Measurements from ENCODE around the gene FZD4. TPM values are rescaled to one million over a fixed set of nuclear protein-coding genes. Genes with fewer than 3 reads are reported as not detected.

The FZD4 gene
- total RNA-seq, 1 experiment from 2014 or later: 4.5 TPM

GRCh38 chr11:86978247-86978646 lies 23.1 kb upstream of the FZD4 start:
- Histone ChIP-seq H2BK20ac (ENCODE audit: low read depth, low read length, poor library complexity, severe bottlenecking) (no peak overlapping the region), H3K56ac (ENCODE audit: insufficient read length, low read depth, low read length) (no peak overlapping the region), H3K4me2 (ENCODE audit: insufficient read depth, insufficient read length, low read length) (no peak overlapping the region), H3K4me1 (ENCODE audit: insufficient read depth, low read length) (no peaks in the 10 kb centered on the region), H2BK5ac (ENCODE audit: insufficient read length, low read length) (no peak overlapping the region), H4K20me1 (ENCODE audit: control insufficient read depth, insufficient read depth, insufficient read length) (no peaks in the 10 kb centered on the region), H2BK15ac (ENCODE audit: low read depth, low read length) (no peak overlapping the region), H3K79me2 (ENCODE audit: insufficient read depth, low read length) (no peaks in the 10 kb centered on the region), H3K18ac (ENCODE audit: insufficient read length, low read depth, low read length) (no peak overlapping the region), H2BK12ac (ENCODE audit: insufficient read length, low read depth, low read length) (no peak overlapping the region), H2BK120ac (ENCODE audit: low read depth, low read length, poor library complexity, severe bottlenecking) (no peak overlapping the region), H3K9ac (ENCODE audit: extremely low read depth, insufficient read length, low read length) (no peak overlapping the region), H2AK5ac (ENCODE audit: insufficient read length, low read length) (peak overlapping the region; percentile 41), H3T11ph (ENCODE audit: low read length) (no peak overlapping the region), H2AFZ (ENCODE audit: low read length) (no peak overlapping the region), H3K23me2 (ENCODE audit: insufficient read length, low read depth, low read length, poor library complexity, severe bottlenecking) (no peaks in the 10 kb centered on the region), H3K79me1 (ENCODE audit: insufficient read depth, low read depth, low read length, poor library complexity, severe bottlenecking) (no peaks in the 10 kb centered on the region), H4K5ac (ENCODE audit: insufficient read length, low read depth, low read length) (no peak overlapping the region), H3K27ac (ENCODE audit: insufficient read length, low read depth, low read length) (no peak overlapping the region), H3K14ac (ENCODE audit: insufficient read depth, low read length) (no peak overlapping the region), H3K9me3 (ENCODE audit: control insufficient read depth, low read depth, low read length) (no peaks in the 10 kb centered on the region), H3K27me3 (ENCODE audit: insufficient read depth, low read length) (no peaks in the 10 kb centered on the region), H4K8ac (replicated peaks; ENCODE audit: insufficient read length, low read depth, low read length) (no peak overlapping the region), H3K23ac (ENCODE audit: insufficient read length, low read depth, low read length) (no peak overlapping the region), H3K4ac (ENCODE audit: low read depth, low read length) (no peak overlapping the region), H4K91ac (ENCODE audit: insufficient read length, low read depth, low read length) (no peak overlapping the region)
- Mint-ChIP-seq H3K27me3 (ENCODE audit: low read depth) (no peaks in the 10 kb centered on the region), H3K27ac (no peak overlapping the region), H3K9me3 (no peaks in the 10 kb centered on the region), H3K4me3 (no peak overlapping the region), H3K36me3 (ENCODE audit: insufficient read depth in 1 of 3, low read depth in 3 of 3) (no peaks in the 10 kb centered on the region), H3K4me1 (no peaks in the 10 kb centered on the region)
- DNase-seq: no peak
- TF ChIP-seq CTCF (conservative IDR thresholded peaks at IDR 0.05): no peak
- no CpG with 5 or more reads among the region's 7 CpGs for WGBS (ENCODE audit: extremely low coverage, insufficient read length, low lambda C conversion rate)
